NCI-H1436 treated with DMSO at 0.1 percent for 48 hours (cell line): ENCODE results near the gene RNF223.
"Not testable (repeated sequence)": the region's sequence is repeated elsewhere in the genome, so short reads cannot be mapped to it uniquely, and the experiment has no call there.

ENCODE experiments used
- DNase-seq: peaks from one replicate; lab custom pipeline; 2025; lab: John Stamatoyannopoulos, UW

Gene RNF223

GRCh38 chr1:1059494-1060280 lies 14.4 kb downstream of the RNF223 start:
- no peak for DNase-seq

- no peak for DNase-seq
These were observed 15.1 kb downstream of the RNF223 start for GRCh38 chr1:1058921-1059493.

- DNase-seq: no peak
These were observed 15.8 kb downstream of the RNF223 start for GRCh38 chr1:1058088-1058905.

- DNase-seq: not testable (repeated sequence)
These were observed 16.4 kb downstream of the RNF223 start for GRCh38 chr1:1057769-1058087.

- no peak for DNase-seq
These were observed 18.0 kb downstream of the RNF223 start for GRCh38 chr1:1055841-1056736.

GRCh38 chr1:1054971-1055370 lies 19.1 kb downstream of the RNF223 start:
- DNase-seq: no peak

GRCh38 chr1:1054099-1054700 lies 19.9 kb downstream of the RNF223 start:
- DNase-seq: no peak

GRCh38 chr1:1053682-1054081 lies 20.4 kb downstream of the RNF223 start:
- DNase-seq: no peak

- DNase-seq: no peak
These were observed 21.1 kb downstream of the RNF223 start for GRCh38 chr1:1053022-1053421.

- no peak for DNase-seq
These were observed 21.9 kb downstream of the RNF223 start for GRCh38 chr1:1052003-1052840.

- no peak for DNase-seq
These were observed 22.8 kb downstream of the RNF223 start for GRCh38 chr1:1051127-1051810.

- no peak for DNase-seq
These were observed 23.5 kb downstream of the RNF223 start for GRCh38 chr1:1050577-1051052.

GRCh38 chr1:1049318-1050165 lies 24.6 kb downstream of the RNF223 start:
- DNase-seq: no peak

GRCh38 chr1:1048765-1049164 lies 25.3 kb downstream of the RNF223 start:
- DNase-seq: no peak

- no peak for DNase-seq
These were observed 26.1 kb downstream of the RNF223 start for GRCh38 chr1:1047963-1048362.

GRCh38 chr1:1047407-1047806 lies 26.7 kb downstream of the RNF223 start:
- DNase-seq: no peak

GRCh38 chr1:1046767-1047166 lies 27.3 kb downstream of the RNF223 start:
- no peak for DNase-seq

GRCh38 chr1:1046243-1046642 lies 27.9 kb downstream of the RNF223 start:
- DNase-seq: no peak

- DNase-seq: no peak
These were observed 29.0 kb downstream of the RNF223 start for GRCh38 chr1:1045129-1045528.
